ENCODE data around the gene NCR3LG1. TPM values are rescaled to one million over a fixed set of nuclear protein-coding genes. Genes with fewer than 3 reads are reported as not detected.

The NCR3LG1 gene
- total and polyA plus RNA-seq, 2 experiments from 2014 or later, result 0.83 to 1.3 TPM

- peak; percentile 93 for DNase-seq
- Histone ChIP-seq H3K27me3 (replicated peaks; ENCODE audit: insufficient read depth) (no peaks in the 10 kb centered on the region), H3K4me2 (ENCODE audit: unreplicated experiment) (peak overlapping the region; percentile 34), H4K20me1 (ENCODE audit: insufficient read depth) (no peaks in the 10 kb centered on the region), H3K9me2 (ENCODE audit: insufficient read depth) (no peaks in the 10 kb centered on the region), H3K79me2 (ENCODE audit: insufficient read depth) (no peaks in the 10 kb centered on the region), H3K27ac (peak overlapping the region; percentile 59), H3K9ac (peak overlapping the region; percentile 45), H3K9me3 (ENCODE audit: low read depth) (no peaks in the 10 kb centered on the region), H2AFZ (no peak overlapping the region), H3K36me3 (ENCODE audit: low read depth) (no peaks in the 10 kb centered on the region), H3F3A (ENCODE audit: insufficient read depth) (peaks cover 15% of the 10 kb centered on the region), H3K4me3 (no peak overlapping the region), H3K4me1 (ENCODE audit: insufficient read depth) (peaks cover 8% of the 10 kb centered on the region)
- no peak for TF ChIP-seq EZH2 (IDR thresholded peaks at IDR 0.05; ENCODE audit: insufficient read depth, poor library complexity, severe bottlenecking)
- no peak for TF ChIP-seq EZH2phosphoT487 (IDR thresholded peaks at IDR 0.05; ENCODE audit: insufficient read depth, low read depth)
- in situ Hi-C loops (cut with MboI), result no loop called here
- WGBS, 2 experiments (ENCODE audit: low coverage in 1 of 2, low lambda C conversion rate in 2 of 2, missing lambda C conversion rate in 2 of 2), result 18 to 27% methylated on average over 1 of the region's 1 CpG
Measured at GRCh38 chr11:17343907-17344306, 7.7 kb upstream of the NCR3LG1 start.

GRCh38 chr11:17347676-17348075 lies 3.9 kb upstream of the NCR3LG1 start:
- H3K36me3 ChIP-seq (ENCODE audit: low read depth), result no peaks in the 10 kb centered on the region
- DNase-seq, result peak; percentile 52
- TF ChIP-seq EZH2 (IDR thresholded peaks at IDR 0.05; ENCODE audit: insufficient read depth, poor library complexity, severe bottlenecking) (no peak), EZH2phosphoT487 (IDR thresholded peaks at IDR 0.05; ENCODE audit: insufficient read depth, low read depth) (no peak)
- no peak overlapping the region for H3K4me3 ChIP-seq
- in situ Hi-C loops (cut with MboI), result no loop called here
- H3K9me3 ChIP-seq (ENCODE audit: low read depth), result no peaks in the 10 kb centered on the region
- H3K4me1 ChIP-seq (ENCODE audit: insufficient read depth), result peaks cover 13% of the 10 kb centered on the region
- H3K4me2 ChIP-seq (ENCODE audit: unreplicated experiment), result no peak overlapping the region
- no peak overlapping the region for H3K9ac ChIP-seq
- H3F3A ChIP-seq (ENCODE audit: insufficient read depth), result peaks cover 25% of the 10 kb centered on the region
- no peaks in the 10 kb centered on the region for H4K20me1 ChIP-seq (ENCODE audit: insufficient read depth)
- H3K79me2 ChIP-seq (ENCODE audit: insufficient read depth), result no peaks in the 10 kb centered on the region
- no peak overlapping the region for H3K27ac ChIP-seq
- WGBS, 2 experiments (ENCODE audit: low coverage in 1 of 2, low lambda C conversion rate in 2 of 2, missing lambda C conversion rate in 2 of 2), result 15 to 21% methylated on average over 1 of the region's 1 CpG
- H2AFZ ChIP-seq, result no peak overlapping the region
- H3K9me2 ChIP-seq (ENCODE audit: insufficient read depth), result no peaks in the 10 kb centered on the region
- no peaks in the 10 kb centered on the region for H3K27me3 ChIP-seq (replicated peaks; ENCODE audit: insufficient read depth)

GRCh38 chr11:17350455-17351171 lies 987 bp upstream of the NCR3LG1 start:
- Histone ChIP-seq H3K9me2 (ENCODE audit: insufficient read depth) (no peaks in the 10 kb centered on the region), H3K27ac (no peak overlapping the region), H3F3A (ENCODE audit: insufficient read depth) (peaks cover 28% of the 10 kb centered on the region), H3K27me3 (replicated peaks; ENCODE audit: insufficient read depth) (no peaks in the 10 kb centered on the region), H3K9ac (no peak overlapping the region), H3K4me3 (no peak overlapping the region), H4K20me1 (ENCODE audit: insufficient read depth) (no peaks in the 10 kb centered on the region), H3K9me3 (ENCODE audit: low read depth) (no peaks in the 10 kb centered on the region), H3K79me2 (ENCODE audit: insufficient read depth) (no peaks in the 10 kb centered on the region), H3K4me1 (ENCODE audit: insufficient read depth) (peaks cover 9% of the 10 kb centered on the region; the same call in 1 of the 2 replicates), H3K4me2 (ENCODE audit: unreplicated experiment) (no peak overlapping the region), H2AFZ (no peak overlapping the region), H3K36me3 (ENCODE audit: low read depth) (no peaks in the 10 kb centered on the region)
- WGBS, 2 experiments (ENCODE audit: low coverage in 1 of 2, low lambda C conversion rate in 2 of 2, missing lambda C conversion rate in 2 of 2), result 89 to 92% methylated on average over 7 of the region's 7 CpGs
- peak; percentile 48 for DNase-seq
- in situ Hi-C loops (cut with MboI), result no loop called here
- no peak for TF ChIP-seq EZH2 (IDR thresholded peaks at IDR 0.05; ENCODE audit: insufficient read depth, poor library complexity, severe bottlenecking)
- no peak for TF ChIP-seq EZH2phosphoT487 (IDR thresholded peaks at IDR 0.05; ENCODE audit: insufficient read depth, low read depth)

GRCh38 chr11:17351172-17351509 lies 459 bp upstream of the NCR3LG1 start:
- Histone ChIP-seq H3K79me2 (ENCODE audit: insufficient read depth) (no peaks in the 10 kb centered on the region), H3K36me3 (ENCODE audit: low read depth) (no peaks in the 10 kb centered on the region), H4K20me1 (ENCODE audit: insufficient read depth) (no peaks in the 10 kb centered on the region), H3F3A (ENCODE audit: insufficient read depth) (peaks cover 28% of the 10 kb centered on the region), H3K9me2 (ENCODE audit: insufficient read depth) (no peaks in the 10 kb centered on the region), H3K4me1 (ENCODE audit: insufficient read depth) (peaks cover 9% of the 10 kb centered on the region; the same call in 1 of the 2 replicates), H3K9ac (peak overlapping the region; percentile 89), H3K27ac (peak overlapping the region; percentile 82), H3K27me3 (replicated peaks; ENCODE audit: insufficient read depth) (no peaks in the 10 kb centered on the region), H2AFZ (peak overlapping the region; percentile 96), H3K4me2 (ENCODE audit: unreplicated experiment) (peak overlapping the region; percentile 96), H3K4me3 (peak overlapping the region; percentile 90), H3K9me3 (ENCODE audit: low read depth) (no peaks in the 10 kb centered on the region)
- WGBS, 2 experiments (ENCODE audit: low coverage in 1 of 2, low lambda C conversion rate in 2 of 2, missing lambda C conversion rate in 2 of 2), result 25 to 26% methylated on average over 12 of the region's 12 CpGs
- DNase-seq, result no peak
- TF ChIP-seq EZH2 (IDR thresholded peaks at IDR 0.05; ENCODE audit: insufficient read depth, poor library complexity, severe bottlenecking) (no peak), EZH2phosphoT487 (IDR thresholded peaks at IDR 0.05; ENCODE audit: insufficient read depth, low read depth) (no peak)
- in situ Hi-C loops (cut with MboI), result no loop called here

Measured in GM23248 (cell line).